MV-4-11 (cell line): Measurements from ENCODE around the gene EEF1A2.
"Not testable (repeated sequence)": the region's sequence is repeated elsewhere in the genome, so short reads cannot be mapped to it uniquely, and the experiment has no call there.

Experiments used
- DNase-seq: peaks from one replicate; lab custom pipeline; 2025; lab: John Stamatoyannopoulos, UW

Gene EEF1A2

GRCh38 chr20:63487116-63487764 is 11.6 kb downstream of the EEF1A2 start:
- DNase-seq: no peak

GRCh38 chr20:63486300-63486855 is 12.5 kb downstream of the EEF1A2 start:
- DNase-seq: no peak

- DNase-seq: no peak
Observed at GRCh38 chr20:63484651-63485403, 14.1 kb downstream of the EEF1A2 start.

GRCh38 chr20:63484236-63484635 is 14.6 kb downstream of the EEF1A2 start:
- DNase-seq: no peak

- no peak for DNase-seq
Observed at GRCh38 chr20:63483834-63484233, 15.0 kb downstream of the EEF1A2 start.

- no peak for DNase-seq
Observed at GRCh38 chr20:63482021-63482587, 16.8 kb downstream of the EEF1A2 start.

GRCh38 chr20:63481503-63481902 is 17.4 kb downstream of the EEF1A2 start:
- DNase-seq: no peak

GRCh38 chr20:63479695-63480419 is 19.0 kb downstream of the EEF1A2 start:
- not testable (repeated sequence) for DNase-seq

- no peak for DNase-seq
Observed at GRCh38 chr20:63478346-63479302, 20.3 kb downstream of the EEF1A2 start.

GRCh38 chr20:63477944-63478343 is 20.9 kb downstream of the EEF1A2 start:
- DNase-seq: no peak

- DNase-seq: no peak
Observed at GRCh38 chr20:63477061-63477616, 21.7 kb downstream of the EEF1A2 start.

- no peak for DNase-seq
Observed at GRCh38 chr20:63475209-63475608, 23.7 kb downstream of the EEF1A2 start.

- no peak for DNase-seq
Observed at GRCh38 chr20:63473555-63474449, 25.1 kb downstream of the EEF1A2 start.

- no peak for DNase-seq
Observed at GRCh38 chr20:63472862-63473390, 26.0 kb downstream of the EEF1A2 start.

- no peak for DNase-seq
Observed at GRCh38 chr20:63471981-63472831, 26.7 kb downstream of the EEF1A2 start, which contains the start of gene KCNQ2. TSS of gene KCNQ2 (minus strand) at chr20:63472655. CDS start at chr20:63472463, 192 bp downstream.

GRCh38 chr20:63471717-63471980 is 27.2 kb downstream of the EEF1A2 start:
- no peak for DNase-seq

- no peak for DNase-seq
Observed at GRCh38 chr20:63471002-63471716, 27.7 kb downstream of the EEF1A2 start.

GRCh38 chr20:63470410-63470809 is 28.5 kb downstream of the EEF1A2 start:
- no peak for DNase-seq
